Stimulated activated CD4-positive, alpha-beta T cell treated with anti-CD3 and anti-CD28 coated beads, Interleukin-15, amount 100 ng/mL, for 48 hours (primary cell): Measurements from ENCODE around the gene AP5S1.
A peak's percentile ranks its signal among the peaks of the same experiment; 100 is the strongest.
"Not testable (repeated sequence)": the region's sequence is repeated elsewhere in the genome, so short reads cannot be mapped to it uniquely, and the experiment has no call there.

Experiments
- DNase-seq, 2 donors: peaks; one replicate each; pipeline ENCODE4 v3.0.0-alpha.2; 2020; ENCODE audit warnings: low read depth in 2 of 2

AP5S1 gene

GRCh38 chr20:3820048-3820900 is at the start of gene AP5S1:
Gene AP5S1, plus strand, starts transcription at chr20:3820547. Its CDS starts 1,571 bp downstream, at chr20:3822118.
- DNase-seq = peak; percentile 80 to 86

GRCh38 chr20:3771552-3772058 is 48.7 kb upstream of the AP5S1 start:
- DNase-seq = no peak

- DNase-seq = no peak
Observed at GRCh38 chr20:3775457-3776108, 44.8 kb upstream of the AP5S1 start.

- DNase-seq = no peak
Observed at GRCh38 chr20:3777381-3777715, 43.0 kb upstream of the AP5S1 start.

- DNase-seq = peak in 1 of 2 donors; percentile 40
Observed at GRCh38 chr20:3777716-3778629, 42.4 kb upstream of the AP5S1 start.

- no peak for DNase-seq
Observed at GRCh38 chr20:3778976-3779375, 41.4 kb upstream of the AP5S1 start.

GRCh38 chr20:3781153-3781910 is 39.0 kb upstream of the AP5S1 start, which contains the start of gene SPEF1:
Gene SPEF1, minus strand, starts transcription at chr20:3781448. Its CDS starts 161 bp downstream, at chr20:3781287.
- DNase-seq = peak in 1 of 2 donors; percentile 35

GRCh38 chr20:3782597-3782996 is 37.8 kb upstream of the AP5S1 start:
- DNase-seq = no peak

- DNase-seq = no peak
Observed at GRCh38 chr20:3783068-3783489, 37.3 kb upstream of the AP5S1 start.

GRCh38 chr20:3783511-3784195 is 36.7 kb upstream of the AP5S1 start:
- DNase-seq = no peak

- no peak for DNase-seq
Observed at GRCh38 chr20:3784216-3784853, 36.0 kb upstream of the AP5S1 start.

GRCh38 chr20:3784863-3785239 is 35.5 kb upstream of the AP5S1 start:
- no peak for DNase-seq

- no peak for DNase-seq
Observed at GRCh38 chr20:3785240-3786125, 34.9 kb upstream of the AP5S1 start.

- DNase-seq = peak in 1 of 2 donors; percentile 25
Observed at GRCh38 chr20:3786126-3786484, 34.2 kb upstream of the AP5S1 start.

GRCh38 chr20:3786665-3787323 is 33.6 kb upstream of the AP5S1 start, which contains the start of gene CENPB:
Gene CENPB, minus strand, starts transcription at chr20:3786740. Its CDS starts 257 bp downstream, at chr20:3786483.
- DNase-seq = peak; percentile 77 to 88

- no peak for DNase-seq
Observed at GRCh38 chr20:3787324-3788014, 32.9 kb upstream of the AP5S1 start.

GRCh38 chr20:3788685-3789155 is 31.6 kb upstream of the AP5S1 start:
- no peak for DNase-seq

GRCh38 chr20:3789201-3789600 is 31.1 kb upstream of the AP5S1 start:
- DNase-seq = not testable (repeated sequence)
